Activated CD8-positive, alpha-beta memory T cell treated with anti-CD3 and anti-CD28 coated beads for 4 hours (primary cell): Measurements from ENCODE around the gene RAD54L.
"Not testable (repeated sequence)": the region's sequence is repeated elsewhere in the genome, so short reads cannot be mapped to it uniquely, and the experiment has no call there.

Experiments used
- DNase-seq, 2 donors: peaks; one replicate each; pipeline ENCODE4 v3.0.0-alpha.2; 2020; ENCODE audit warnings: low read depth in 2 of 2

RAD54L gene

GRCh38 chr1:46247436-46248121 is at the start of gene RAD54L:
Gene RAD54L, plus strand, starts transcription at chr1:46247763. Its CDS starts 643 bp downstream, at chr1:46248406.
- peak; percentile 89 to 94 for DNase-seq

- DNase-seq: peak; percentile 38 to 57
These were observed 49.4 kb upstream of the RAD54L start, which contains the start of gene POMGNT1 for GRCh38 chr1:46197964-46198811. Gene POMGNT1, minus strand, starts transcription at chr1:46198434. Its CDS starts 613 bp downstream, at chr1:46197821.

GRCh38 chr1:46199233-46199749 is 48.3 kb upstream of the RAD54L start:
- DNase-seq: no peak

- DNase-seq: no peak
These were observed 43.7 kb upstream of the RAD54L start for GRCh38 chr1:46203738-46204405.

GRCh38 chr1:46204406-46204742 is 43.2 kb upstream of the RAD54L start:
- no peak for DNase-seq

- no peak for DNase-seq
These were observed 42.4 kb upstream of the RAD54L start for GRCh38 chr1:46205141-46205540.

GRCh38 chr1:46205791-46206190 is 41.8 kb upstream of the RAD54L start:
- DNase-seq: no peak

- DNase-seq: no peak
These were observed 41.2 kb upstream of the RAD54L start for GRCh38 chr1:46206399-46206798.

- DNase-seq: no peak
These were observed 37.0 kb upstream of the RAD54L start for GRCh38 chr1:46210561-46210960.

- DNase-seq: no peak
These were observed 36.5 kb upstream of the RAD54L start for GRCh38 chr1:46211051-46211450.

- no peak for DNase-seq
These were observed 32.1 kb upstream of the RAD54L start for GRCh38 chr1:46215504-46215903.

- DNase-seq: no peak
These were observed 29.1 kb upstream of the RAD54L start for GRCh38 chr1:46218443-46218842.

GRCh38 chr1:46219551-46220520 is 27.7 kb upstream of the RAD54L start:
- no peak for DNase-seq

- DNase-seq: no peak
These were observed 26.8 kb upstream of the RAD54L start for GRCh38 chr1:46220808-46221207.

GRCh38 chr1:46221749-46222148 is 25.8 kb upstream of the RAD54L start:
- no peak for DNase-seq

GRCh38 chr1:46223055-46223454 is 24.5 kb upstream of the RAD54L start:
- not testable (repeated sequence) for DNase-seq

- DNase-seq: peak; percentile 18 to 31
These were observed 24.1 kb upstream of the RAD54L start for GRCh38 chr1:46223472-46223943.

- DNase-seq: no peak
These were observed 22.6 kb upstream of the RAD54L start for GRCh38 chr1:46224966-46225365.

- DNase-seq: not testable (repeated sequence)
These were observed 16.3 kb upstream of the RAD54L start for GRCh38 chr1:46231231-46231630.

GRCh38 chr1:46236882-46237281 is 10.7 kb upstream of the RAD54L start:
- DNase-seq: no peak

GRCh38 chr1:46238865-46239264 is 8.7 kb upstream of the RAD54L start:
- DNase-seq: not testable (repeated sequence)
